NB4 (cell line): ENCODE results near the gene FABP6.

Experiments used
- DNase-seq: peaks from one replicate; pipeline ENCODE4 v3.0.0; 2010; ENCODE audit warnings: low read depth
- H3K4me3 ChIP-seq: one replicate; pipeline ENCODE4 v1.5.1; 2011; ENCODE audit warnings: mild to moderate bottlenecking, low read depth, low read length, moderate library complexity
- CTCF ChIP-seq: IDR thresholded peaks from one replicate; pipeline ENCODE4 v1.5.1; 2012; ENCODE audit warnings: low read depth, low read length
- MAX ChIP-seq: IDR thresholded peaks from 2 replicates; pipeline ENCODE4 v1.6.1; 2011; ENCODE audit warnings: low read depth, low read length
- MYC ChIP-seq: IDR thresholded peaks from 2 replicates; pipeline ENCODE4 v1.6.1; 2011; ENCODE audit warnings: low read depth, low read length
- POLR2A ChIP-seq: IDR thresholded peaks from 2 replicates; pipeline ENCODE4 v1.6.1; 2011; ENCODE audit warnings: mild to moderate bottlenecking; ENCODE audit not compliant: insufficient read length; ENCODE audit errors: extremely low read depth

The FABP6 gene

GRCh38 chr5:160229190-160229742 is at the start of gene FABP6:
TSS of gene FABP6 (plus strand) at chr5:160229506. CDS start at chr5:160229558, 52 bp downstream.
- peak; percentile 33 for DNase-seq
- no peak within 1 kb of the TSS for H3K4me3 ChIP-seq
- TF ChIP-seq POLR2A (no peak), CTCF (no peak), MAX (no peak), MYC (no peak)

- no peak for DNase-seq
- TF ChIP-seq MYC (no peak), CTCF (no peak), MAX (no peak), POLR2A (no peak)
- H3K4me3 ChIP-seq = no peak overlapping the region
These were observed 48.4 kb upstream of the FABP6 start for GRCh38 chr5:160180931-160181330.

GRCh38 chr5:160181965-160182622 is 47.2 kb upstream of the FABP6 start:
- no peak overlapping the region for H3K4me3 ChIP-seq
- no peak for TF ChIP-seq POLR2A
- no peak for TF ChIP-seq MYC
- no peak for TF ChIP-seq CTCF
- no peak for TF ChIP-seq MAX
- no peak for DNase-seq

- H3K4me3 ChIP-seq = no peak overlapping the region
- DNase-seq = no peak
- TF ChIP-seq POLR2A (no peak), CTCF (no peak), MAX (no peak), MYC (no peak)
These were observed 46.2 kb upstream of the FABP6 start for GRCh38 chr5:160183075-160183474.

- peak; percentile 24 for DNase-seq
- TF ChIP-seq MAX (no peak), MYC (no peak), POLR2A (no peak), CTCF (no peak)
- no peak overlapping the region for H3K4me3 ChIP-seq
These were observed 43.5 kb upstream of the FABP6 start for GRCh38 chr5:160185626-160186360.
